Measurements from ENCODE around the gene C2orf74. TPM values are rescaled to one million over a fixed set of nuclear protein-coding genes. Genes with fewer than 3 reads are reported as not detected.

Gene C2orf74
- polyA plus RNA-seq, 1 donor, result 20.9 TPM

Other genes starting within 250 kb of the C2orf74 start
- gene PEX13, start 144.5 kb upstream of the C2orf74 start, polyA plus RNA-seq (ENCODE audit: insufficient read length), result 20.7 TPM
- gene PUS10, start 143.9 kb upstream of the C2orf74 start, polyA plus RNA-seq (ENCODE audit: insufficient read length), result 5.9 TPM
- 12.2 TPM for gene SANBR, start 96.3 kb upstream of the C2orf74 start, polyA plus RNA-seq (ENCODE audit: insufficient read length)